ENCODE data around the gene SLC66A3. TPM values are rescaled to one million over a fixed set of nuclear protein-coding genes. Genes with fewer than 3 reads are reported as not detected.

Gene SLC66A3
- total RNA-seq, 1 experiment from 2014 or later, result 12.5 TPM

DNA sequence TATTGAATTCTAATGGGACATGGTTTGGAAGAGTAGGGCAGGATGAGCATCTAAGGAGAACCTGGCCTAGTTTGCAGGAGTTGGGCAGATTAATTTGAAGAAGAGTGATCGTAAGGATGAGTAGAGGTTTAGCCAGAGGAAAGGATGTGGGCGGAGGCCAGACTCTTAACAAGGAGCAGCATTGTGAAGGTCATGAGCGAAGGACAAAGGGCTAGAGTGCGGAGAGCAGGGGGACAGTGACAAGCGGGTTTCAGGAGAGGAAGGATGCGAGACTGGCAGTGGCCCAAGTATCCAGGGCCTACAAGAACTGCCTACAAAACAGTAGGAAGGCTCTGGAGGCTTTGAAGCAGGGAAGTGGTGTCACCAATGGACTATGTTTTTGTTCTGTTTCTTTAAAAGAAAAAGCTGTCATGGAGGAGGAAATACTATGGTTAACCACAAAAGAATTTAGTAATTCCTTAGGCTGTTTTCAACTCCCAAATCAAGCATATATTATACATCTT is 20.1 kb downstream of the SLC66A3 start (continued):
- TF ChIP-seq, protein P1, sequence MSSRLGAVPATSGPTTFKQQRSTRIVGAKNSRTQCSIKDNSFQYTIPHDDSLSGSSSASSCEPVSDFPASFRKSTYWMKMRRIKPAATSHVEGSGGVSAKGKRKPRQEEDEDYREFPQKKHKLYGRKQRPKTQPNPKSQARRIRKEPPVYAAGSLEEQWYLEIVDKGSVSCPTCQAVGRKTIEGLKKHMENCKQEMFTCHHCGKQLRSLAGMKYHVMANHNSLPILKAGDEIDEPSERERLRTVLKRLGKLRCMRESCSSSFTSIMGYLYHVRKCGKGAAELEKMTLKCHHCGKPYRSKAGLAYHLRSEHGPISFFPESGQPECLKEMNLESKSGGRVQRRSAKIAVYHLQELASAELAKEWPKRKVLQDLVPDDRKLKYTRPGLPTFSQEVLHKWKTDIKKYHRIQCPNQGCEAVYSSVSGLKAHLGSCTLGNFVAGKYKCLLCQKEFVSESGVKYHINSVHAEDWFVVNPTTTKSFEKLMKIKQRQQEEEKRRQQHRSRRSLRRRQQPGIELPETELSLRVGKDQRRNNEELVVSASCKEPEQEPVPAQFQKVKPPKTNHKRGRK (CRISPR knock-in tag; IDR thresholded peaks at IDR 0.05; ENCODE audit: borderline replicate concordance), result no peak
- TF ChIP-seq GRHL2 (CRISPR knock-in tag; IDR thresholded peaks at IDR 0.05; ENCODE audit: insufficient replicate concordance, severe bottlenecking), result no peak
- no peak for TF ChIP-seq NR3C1 (CRISPR knock-in tag; conservative IDR thresholded peaks at IDR 0.05; ENCODE audit: low read depth)

DNA sequence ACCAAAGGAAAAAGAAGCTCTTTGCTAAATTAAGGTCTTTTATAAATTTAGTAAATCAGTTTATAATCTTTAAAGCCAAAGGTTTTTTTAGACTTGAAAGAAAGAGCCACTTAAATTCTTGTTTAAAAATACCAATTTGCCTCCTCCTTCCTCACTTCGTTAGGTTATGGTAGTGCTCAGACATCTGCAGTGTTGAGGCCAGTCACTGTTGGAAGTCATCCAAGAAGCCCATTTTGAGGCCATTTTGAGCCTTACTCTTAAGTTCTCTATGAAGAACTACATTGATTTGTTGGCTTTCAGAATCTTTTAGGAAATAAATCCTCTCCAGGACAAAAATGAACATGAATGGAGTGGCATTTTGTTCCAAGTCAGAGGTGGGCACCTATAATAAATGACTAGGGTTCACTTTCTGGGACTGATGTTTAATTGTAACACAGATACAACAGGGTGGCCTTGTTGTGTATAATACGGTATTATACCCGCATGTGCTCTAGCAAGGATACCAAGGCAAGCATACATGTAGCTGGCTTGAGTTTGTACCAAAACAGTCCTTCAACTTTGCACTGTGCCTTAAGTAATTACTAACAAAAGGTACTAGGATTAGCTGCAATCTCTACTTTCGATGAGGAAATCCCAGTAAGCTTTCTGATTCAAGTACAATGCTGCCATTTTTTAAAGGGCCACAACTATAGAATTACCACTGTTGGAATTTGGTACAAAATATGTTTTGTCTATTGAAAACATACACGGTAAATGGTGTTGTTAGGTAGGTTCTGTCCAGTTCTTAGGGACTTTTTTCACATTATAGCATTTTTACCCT is 22.8 kb downstream of the SLC66A3 start:
- Mint-ChIP-seq H3K27me3 (ENCODE audit: low read depth) (no peaks in the 10 kb centered on the region), H3K4me1 (no peaks in the 10 kb centered on the region), H3K27ac (no peak overlapping the region; the same call in 1 of the 2 replicates), H3K36me3 (no peaks in the 10 kb centered on the region), H3K4me3 (no peak overlapping the region), H3K9me3 (no peaks in the 10 kb centered on the region)
- no peak for ATAC-seq
- POLR2A ChIA-PET, result no interaction called here
- no peak for DNase-seq (ENCODE audit: low spot score)
- CTCF ChIA-PET, result no interaction called here
- no peak for TF ChIP-seq FOXK1 (CRISPR knock-in tag; IDR thresholded peaks at IDR 0.05)
- TF ChIP-seq, protein P2, sequence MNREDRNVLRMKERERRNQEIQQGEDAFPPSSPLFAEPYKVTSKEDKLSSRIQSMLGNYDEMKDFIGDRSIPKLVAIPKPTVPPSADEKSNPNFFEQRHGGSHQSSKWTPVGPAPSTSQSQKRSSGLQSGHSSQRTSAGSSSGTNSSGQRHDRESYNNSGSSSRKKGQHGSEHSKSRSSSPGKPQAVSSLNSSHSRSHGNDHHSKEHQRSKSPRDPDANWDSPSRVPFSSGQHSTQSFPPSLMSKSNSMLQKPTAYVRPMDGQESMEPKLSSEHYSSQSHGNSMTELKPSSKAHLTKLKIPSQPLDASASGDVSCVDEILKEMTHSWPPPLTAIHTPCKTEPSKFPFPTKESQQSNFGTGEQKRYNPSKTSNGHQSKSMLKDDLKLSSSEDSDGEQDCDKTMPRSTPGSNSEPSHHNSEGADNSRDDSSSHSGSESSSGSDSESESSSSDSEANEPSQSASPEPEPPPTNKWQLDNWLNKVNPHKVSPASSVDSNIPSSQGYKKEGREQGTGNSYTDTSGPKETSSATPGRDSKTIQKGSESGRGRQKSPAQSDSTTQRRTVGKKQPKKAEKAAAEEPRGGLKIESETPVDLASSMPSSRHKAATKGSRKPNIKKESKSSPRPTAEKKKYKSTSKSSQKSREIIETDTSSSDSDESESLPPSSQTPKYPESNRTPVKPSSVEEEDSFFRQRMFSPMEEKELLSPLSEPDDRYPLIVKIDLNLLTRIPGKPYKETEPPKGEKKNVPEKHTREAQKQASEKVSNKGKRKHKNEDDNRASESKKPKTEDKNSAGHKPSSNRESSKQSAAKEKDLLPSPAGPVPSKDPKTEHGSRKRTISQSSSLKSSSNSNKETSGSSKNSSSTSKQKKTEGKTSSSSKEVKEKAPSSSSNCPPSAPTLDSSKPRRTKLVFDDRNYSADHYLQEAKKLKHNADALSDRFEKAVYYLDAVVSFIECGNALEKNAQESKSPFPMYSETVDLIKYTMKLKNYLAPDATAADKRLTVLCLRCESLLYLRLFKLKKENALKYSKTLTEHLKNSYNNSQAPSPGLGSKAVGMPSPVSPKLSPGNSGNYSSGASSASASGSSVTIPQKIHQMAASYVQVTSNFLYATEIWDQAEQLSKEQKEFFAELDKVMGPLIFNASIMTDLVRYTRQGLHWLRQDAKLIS (CRISPR knock-in tag; IDR thresholded peaks at IDR 0.05; ENCODE audit: borderline replicate concordance), result no peak
- TF ChIP-seq, protein P3, sequence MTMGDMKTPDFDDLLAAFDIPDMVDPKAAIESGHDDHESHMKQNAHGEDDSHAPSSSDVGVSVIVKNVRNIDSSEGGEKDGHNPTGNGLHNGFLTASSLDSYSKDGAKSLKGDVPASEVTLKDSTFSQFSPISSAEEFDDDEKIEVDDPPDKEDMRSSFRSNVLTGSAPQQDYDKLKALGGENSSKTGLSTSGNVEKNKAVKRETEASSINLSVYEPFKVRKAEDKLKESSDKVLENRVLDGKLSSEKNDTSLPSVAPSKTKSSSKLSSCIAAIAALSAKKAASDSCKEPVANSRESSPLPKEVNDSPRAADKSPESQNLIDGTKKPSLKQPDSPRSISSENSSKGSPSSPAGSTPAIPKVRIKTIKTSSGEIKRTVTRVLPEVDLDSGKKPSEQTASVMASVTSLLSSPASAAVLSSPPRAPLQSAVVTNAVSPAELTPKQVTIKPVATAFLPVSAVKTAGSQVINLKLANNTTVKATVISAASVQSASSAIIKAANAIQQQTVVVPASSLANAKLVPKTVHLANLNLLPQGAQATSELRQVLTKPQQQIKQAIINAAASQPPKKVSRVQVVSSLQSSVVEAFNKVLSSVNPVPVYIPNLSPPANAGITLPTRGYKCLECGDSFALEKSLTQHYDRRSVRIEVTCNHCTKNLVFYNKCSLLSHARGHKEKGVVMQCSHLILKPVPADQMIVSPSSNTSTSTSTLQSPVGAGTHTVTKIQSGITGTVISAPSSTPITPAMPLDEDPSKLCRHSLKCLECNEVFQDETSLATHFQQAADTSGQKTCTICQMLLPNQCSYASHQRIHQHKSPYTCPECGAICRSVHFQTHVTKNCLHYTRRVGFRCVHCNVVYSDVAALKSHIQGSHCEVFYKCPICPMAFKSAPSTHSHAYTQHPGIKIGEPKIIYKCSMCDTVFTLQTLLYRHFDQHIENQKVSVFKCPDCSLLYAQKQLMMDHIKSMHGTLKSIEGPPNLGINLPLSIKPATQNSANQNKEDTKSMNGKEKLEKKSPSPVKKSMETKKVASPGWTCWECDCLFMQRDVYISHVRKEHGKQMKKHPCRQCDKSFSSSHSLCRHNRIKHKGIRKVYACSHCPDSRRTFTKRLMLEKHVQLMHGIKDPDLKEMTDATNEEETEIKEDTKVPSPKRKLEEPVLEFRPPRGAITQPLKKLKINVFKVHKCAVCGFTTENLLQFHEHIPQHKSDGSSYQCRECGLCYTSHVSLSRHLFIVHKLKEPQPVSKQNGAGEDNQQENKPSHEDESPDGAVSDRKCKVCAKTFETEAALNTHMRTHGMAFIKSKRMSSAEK (CRISPR knock-in tag; IDR thresholded peaks at IDR 0.05; ENCODE audit: borderline replicate concordance), result no peak
- no peak for TF ChIP-seq EMX1 (CRISPR knock-in tag; IDR thresholded peaks at IDR 0.05)
- no peak for TF ChIP-seq NR1H2 (CRISPR knock-in tag; IDR thresholded peaks at IDR 0.05)
- TF ChIP-seq, protein P4, sequence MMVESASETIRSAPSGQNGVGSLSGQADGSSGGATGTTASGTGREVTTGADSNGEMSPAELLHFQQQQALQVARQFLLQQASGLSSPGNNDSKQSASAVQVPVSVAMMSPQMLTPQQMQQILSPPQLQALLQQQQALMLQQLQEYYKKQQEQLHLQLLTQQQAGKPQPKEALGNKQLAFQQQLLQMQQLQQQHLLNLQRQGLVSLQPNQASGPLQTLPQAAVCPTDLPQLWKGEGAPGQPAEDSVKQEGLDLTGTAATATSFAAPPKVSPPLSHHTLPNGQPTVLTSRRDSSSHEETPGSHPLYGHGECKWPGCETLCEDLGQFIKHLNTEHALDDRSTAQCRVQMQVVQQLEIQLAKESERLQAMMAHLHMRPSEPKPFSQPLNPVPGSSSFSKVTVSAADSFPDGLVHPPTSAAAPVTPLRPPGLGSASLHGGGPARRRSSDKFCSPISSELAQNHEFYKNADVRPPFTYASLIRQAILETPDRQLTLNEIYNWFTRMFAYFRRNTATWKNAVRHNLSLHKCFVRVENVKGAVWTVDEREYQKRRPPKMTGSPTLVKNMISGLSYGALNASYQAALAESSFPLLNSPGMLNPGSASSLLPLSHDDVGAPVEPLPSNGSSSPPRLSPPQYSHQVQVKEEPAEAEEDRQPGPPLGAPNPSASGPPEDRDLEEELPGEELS (CRISPR knock-in tag; IDR thresholded peaks at IDR 0.05), result no peak
- no peak for TF ChIP-seq NFYB (CRISPR knock-in tag; conservative IDR thresholded peaks at IDR 0.05; ENCODE audit: low read depth)
- TF ChIP-seq GABPB1 (CRISPR knock-in tag; IDR thresholded peaks at IDR 0.05), result no peak
- TF ChIP-seq, protein P5, sequence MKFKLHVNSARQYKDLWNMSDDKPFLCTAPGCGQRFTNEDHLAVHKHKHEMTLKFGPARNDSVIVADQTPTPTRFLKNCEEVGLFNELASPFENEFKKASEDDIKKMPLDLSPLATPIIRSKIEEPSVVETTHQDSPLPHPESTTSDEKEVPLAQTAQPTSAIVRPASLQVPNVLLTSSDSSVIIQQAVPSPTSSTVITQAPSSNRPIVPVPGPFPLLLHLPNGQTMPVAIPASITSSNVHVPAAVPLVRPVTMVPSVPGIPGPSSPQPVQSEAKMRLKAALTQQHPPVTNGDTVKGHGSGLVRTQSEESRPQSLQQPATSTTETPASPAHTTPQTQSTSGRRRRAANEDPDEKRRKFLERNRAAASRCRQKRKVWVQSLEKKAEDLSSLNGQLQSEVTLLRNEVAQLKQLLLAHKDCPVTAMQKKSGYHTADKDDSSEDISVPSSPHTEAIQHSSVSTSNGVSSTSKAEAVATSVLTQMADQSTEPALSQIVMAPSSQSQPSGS (CRISPR knock-in tag; IDR thresholded peaks at IDR 0.05; ENCODE audit: borderline replicate concordance, low read depth), result no peak
- TF ChIP-seq ZNF121 (CRISPR knock-in tag; IDR thresholded peaks at IDR 0.05), result no peak
- no peak for TF ChIP-seq CREB1 (CRISPR knock-in tag; IDR thresholded peaks at IDR 0.05)
- no peak for TF ChIP-seq PRRX2 (CRISPR knock-in tag; IDR thresholded peaks at IDR 0.05)
- TF ChIP-seq JAZF1 (CRISPR knock-in tag; IDR thresholded peaks at IDR 0.05), result no peak
- TF ChIP-seq, protein P6, sequence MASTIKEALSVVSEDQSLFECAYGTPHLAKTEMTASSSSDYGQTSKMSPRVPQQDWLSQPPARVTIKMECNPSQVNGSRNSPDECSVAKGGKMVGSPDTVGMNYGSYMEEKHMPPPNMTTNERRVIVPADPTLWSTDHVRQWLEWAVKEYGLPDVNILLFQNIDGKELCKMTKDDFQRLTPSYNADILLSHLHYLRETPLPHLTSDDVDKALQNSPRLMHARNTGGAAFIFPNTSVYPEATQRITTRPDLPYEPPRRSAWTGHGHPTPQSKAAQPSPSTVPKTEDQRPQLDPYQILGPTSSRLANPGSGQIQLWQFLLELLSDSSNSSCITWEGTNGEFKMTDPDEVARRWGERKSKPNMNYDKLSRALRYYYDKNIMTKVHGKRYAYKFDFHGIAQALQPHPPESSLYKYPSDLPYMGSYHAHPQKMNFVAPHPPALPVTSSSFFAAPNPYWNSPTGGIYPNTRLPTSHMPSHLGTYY (CRISPR knock-in tag; IDR thresholded peaks at IDR 0.05), result no peak
- TF ChIP-seq JUN (CRISPR knock-in tag; IDR thresholded peaks at IDR 0.05), result no peak
- TF ChIP-seq NFE2L1 (CRISPR knock-in tag; IDR thresholded peaks at IDR 0.05), result no peak
- TF ChIP-seq ZNF232 (CRISPR knock-in tag; IDR thresholded peaks at IDR 0.05), result no peak
- TF ChIP-seq TEAD1 (CRISPR knock-in tag; IDR thresholded peaks at IDR 0.05), result no peak
